SW480 (cell line): ENCODE results near the gene UBAC2.
"Not testable (repeated sequence)": the region's sequence is repeated elsewhere in the genome, so short reads cannot be mapped to it uniquely, and the experiment has no call there.

Source experiments
- DNase-seq: peaks from one replicate; pipeline ENCODE4 v3.0.0-alpha.2; 2016; ENCODE audit warnings: low spot score

The UBAC2 gene

DNA sequence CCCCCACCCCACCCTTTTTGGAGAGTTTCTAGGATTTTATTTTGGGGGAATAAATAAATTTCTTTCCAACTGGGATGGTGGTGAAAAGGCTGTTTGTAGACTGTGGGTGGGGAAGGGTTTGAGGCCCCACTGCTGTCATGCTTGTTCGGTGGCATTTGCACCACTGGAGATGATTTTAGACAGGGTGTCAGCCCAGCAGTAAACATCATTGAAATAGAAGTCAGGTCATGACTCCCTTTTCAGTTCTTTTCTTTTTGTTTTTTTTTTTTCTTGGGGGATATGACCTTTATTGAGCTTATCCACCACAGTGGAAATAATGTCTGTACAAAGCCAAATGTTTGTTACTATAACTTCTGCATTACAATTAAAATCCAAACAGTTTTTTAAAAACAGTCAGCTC is 14.1 kb downstream of the UBAC2 start:
- no peak for DNase-seq

DNA sequence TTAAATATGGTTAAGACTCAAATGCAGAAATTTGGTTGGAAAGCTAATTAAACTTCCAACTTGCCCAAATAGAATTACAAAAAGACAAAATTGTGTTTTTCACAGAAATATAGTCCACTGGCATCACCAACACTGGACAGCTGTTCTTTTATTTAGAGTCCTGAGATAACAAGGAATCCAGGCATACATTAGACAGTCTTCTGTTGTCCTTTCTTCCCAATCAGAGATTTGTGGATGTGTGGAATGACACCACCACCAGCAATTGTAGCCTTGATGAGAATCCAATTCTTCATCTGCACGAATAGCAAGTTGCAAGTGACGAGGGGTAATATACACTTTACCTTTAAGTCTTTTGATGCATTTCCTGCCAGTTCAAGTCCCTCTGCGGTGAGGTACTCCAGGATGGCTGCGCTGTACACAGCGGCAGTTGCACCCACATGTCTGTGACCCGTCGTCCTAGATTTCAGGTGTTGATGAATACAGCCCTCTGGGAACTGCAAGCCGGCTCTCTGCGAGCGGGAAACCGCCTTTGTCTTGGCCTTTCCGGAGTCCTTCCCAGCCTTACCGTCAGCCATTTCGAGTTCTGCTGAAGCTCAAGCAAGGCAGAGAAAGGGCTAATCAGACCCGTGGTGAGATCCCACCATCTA is 14.7 kb downstream of the UBAC2 start:
- no peak for DNase-seq

DNA sequence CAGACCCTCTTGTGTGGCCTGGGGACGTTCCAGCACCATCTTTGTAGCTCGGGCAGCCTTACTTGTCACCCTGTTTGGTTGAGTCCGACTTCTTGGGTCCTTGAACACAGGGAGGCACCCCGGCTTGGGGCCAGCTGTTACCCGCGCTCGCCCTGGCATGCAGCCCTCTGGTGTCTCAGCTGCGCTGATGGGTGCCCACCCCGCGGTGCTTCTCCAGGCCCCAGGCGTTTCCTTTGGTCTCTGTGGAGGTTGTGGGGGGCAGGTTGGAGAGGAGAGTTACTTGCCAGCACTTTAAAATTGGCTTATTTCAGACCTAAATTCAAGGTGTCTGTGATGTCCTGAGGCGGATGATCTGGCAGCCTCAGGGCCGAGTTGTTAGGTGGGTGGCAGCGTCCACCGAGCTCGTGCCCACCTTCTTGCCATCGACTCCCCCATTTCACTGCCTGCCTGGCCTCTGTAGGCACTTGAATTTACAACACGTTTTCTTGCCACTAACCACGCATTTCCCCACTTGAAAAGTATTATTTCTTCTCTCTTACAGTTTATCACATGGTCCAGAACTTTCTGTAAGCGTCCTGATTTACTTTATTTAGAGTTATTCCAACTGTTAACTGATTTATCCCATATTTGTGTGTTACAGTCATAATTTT is 16.9 kb downstream of the UBAC2 start:
- no peak for DNase-seq

DNA sequence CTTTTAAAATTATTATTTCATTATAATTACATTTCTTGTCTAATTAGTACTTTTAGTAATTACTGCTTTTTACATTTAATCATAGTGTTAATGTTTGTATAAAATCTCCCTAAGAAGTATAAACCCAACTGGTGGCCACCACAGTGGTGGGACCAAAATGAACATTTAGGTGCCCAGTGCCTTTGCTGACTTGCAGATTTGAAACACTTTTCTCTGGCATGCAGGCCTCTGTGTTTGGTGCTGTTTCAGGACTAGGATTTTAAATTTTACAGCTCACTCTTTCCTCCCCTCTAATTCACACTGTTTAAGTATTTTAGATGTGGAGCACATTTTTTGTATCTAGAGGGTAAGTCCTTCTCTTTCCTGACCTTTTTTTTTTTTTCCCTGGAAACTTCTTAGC is 17.5 kb downstream of the UBAC2 start:
- DNase-seq: no peak

DNA sequence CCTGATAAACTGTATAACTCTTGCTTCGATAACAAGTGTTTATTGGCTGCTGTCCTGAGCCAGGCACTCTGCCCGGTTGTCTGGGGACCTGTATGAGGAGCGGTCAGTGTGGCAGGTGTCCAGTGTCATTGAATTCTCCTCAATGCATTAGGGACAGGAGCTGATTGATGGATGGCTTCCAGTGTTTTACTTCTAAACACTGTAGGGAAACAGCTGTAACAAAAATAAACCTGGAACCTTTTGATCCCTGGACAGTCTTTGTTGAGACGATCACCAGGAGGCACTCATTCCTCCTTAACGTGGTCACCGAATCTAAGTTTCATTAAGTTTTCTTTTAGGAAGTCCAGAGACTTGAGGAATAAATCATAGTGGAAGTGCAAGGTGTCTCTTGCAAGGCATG is 17.9 kb downstream of the UBAC2 start:
- no peak for DNase-seq

DNA sequence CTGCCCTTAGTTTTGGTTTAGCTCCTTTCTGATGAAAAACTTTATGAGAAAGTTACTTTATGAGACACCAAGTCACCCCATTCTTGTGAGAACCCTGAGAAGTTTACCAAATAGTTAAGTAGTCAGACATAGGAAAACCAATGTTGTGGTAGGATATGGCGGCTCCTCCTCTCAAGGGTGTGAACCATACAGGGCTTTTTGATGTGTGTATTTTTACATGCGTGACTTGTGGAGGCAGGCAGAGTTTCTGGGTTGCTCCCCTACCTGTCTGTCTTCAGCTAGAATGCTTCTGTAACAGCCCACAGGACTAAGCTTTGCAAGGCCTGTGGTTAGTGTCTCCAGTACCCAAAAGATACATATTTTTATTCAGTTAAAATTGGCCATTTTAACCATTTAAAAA is 18.3 kb downstream of the UBAC2 start:
- DNase-seq: no peak

DNA sequence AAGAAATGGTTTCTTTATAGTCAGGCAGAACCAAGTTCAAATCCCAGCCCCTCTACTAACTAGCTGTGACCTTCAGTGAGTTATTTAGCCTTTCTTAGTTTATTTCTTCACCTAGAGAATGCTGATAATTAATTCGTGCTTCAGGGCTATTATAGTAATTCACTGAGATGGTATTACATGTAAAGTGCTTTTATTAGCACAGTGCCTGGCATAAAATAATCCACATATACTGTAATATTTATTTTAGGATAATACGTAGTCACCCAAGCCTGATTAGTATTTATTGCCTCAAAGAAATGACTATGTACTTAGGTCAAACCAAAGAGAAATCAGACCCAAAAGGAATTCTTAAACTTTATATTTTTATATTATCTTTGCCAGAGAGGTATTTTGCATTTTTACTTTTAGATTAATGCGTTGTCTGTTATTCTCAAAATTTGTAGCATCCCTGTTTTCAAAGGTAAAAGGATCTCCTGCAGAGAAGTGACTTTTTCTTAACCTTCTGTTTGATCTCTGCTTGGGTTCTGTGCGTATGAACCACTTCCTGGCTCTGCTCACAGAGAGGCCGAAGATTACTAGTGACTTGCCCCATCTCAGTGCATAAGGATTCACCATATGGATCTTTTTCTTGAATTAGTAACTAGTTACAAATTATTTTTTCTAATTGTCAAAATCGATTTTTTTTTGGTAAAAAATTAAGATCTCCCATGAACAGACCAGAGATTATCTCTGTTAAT is 19.7 kb downstream of the UBAC2 start:
- no peak for DNase-seq

DNA sequence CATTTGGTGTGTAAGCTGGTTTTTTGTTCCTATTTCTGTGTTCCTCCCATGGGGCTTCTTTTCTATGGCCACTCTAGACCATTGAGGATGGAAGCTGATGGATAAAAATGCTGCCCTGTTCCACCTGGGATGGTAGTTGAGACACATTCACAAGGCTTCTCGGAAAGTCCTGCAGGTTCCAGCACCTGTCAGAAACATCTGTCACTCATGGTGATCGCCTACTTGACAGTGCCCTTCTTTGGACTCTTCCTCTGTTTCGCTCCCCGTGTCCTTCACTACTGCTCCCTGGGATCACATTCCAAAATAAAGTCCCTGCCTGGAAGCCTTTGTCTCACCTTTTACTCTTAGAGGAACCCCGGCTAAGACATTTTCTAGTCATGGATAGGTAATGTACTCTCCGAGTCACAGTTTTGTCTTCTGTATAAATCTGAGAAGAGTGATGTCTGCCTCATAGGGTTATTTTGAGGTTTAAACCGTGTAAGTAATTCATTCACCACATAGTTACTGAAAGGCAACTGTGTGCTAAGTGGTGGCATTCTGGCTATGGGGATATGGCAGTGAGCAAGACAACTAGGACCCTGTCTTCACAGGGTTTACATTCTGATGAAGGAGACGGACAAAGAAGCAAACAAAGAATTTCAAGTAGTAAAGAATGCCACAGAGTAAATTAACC is 21.0 kb downstream of the UBAC2 start:
- no peak for DNase-seq

DNA sequence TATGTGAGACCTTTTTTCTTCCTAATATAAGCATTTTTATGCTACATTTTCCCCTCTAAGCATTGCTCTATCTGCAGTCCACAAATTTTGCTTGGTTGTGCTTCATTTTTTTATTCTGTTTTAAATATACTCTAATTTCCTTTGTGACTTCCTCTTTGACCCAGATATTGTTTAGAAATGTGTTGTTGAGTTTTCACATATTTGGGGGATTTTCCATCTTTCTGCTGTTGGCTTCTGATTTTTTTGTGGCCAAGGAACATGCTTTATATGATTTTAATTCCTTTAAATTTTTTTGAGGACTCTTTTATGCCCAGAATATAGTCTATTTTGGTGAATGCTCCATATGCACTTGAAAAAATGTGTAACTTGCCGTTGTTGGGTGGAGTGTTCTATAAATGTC is 22.9 kb downstream of the UBAC2 start:
- no peak for DNase-seq

DNA sequence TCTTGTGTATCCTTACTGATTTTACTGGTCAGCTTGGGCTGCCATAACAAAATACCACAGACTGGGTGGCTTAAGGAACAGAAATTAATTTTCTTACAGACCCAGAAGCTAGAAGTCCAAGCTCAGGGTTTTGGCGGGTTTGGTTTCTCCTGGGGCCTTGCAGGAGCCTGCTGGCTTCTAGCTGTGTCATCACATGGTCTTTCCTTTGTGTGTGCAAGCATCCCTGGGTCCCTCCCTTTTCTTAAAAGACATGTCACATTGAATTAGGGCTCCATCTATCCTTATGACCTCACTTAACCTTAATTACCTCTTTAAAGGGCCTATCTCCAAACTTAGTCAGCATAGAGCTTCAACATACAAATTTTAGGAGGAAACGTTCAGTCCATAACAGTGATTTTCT is 23.4 kb downstream of the UBAC2 start:
- no peak for DNase-seq

DNA sequence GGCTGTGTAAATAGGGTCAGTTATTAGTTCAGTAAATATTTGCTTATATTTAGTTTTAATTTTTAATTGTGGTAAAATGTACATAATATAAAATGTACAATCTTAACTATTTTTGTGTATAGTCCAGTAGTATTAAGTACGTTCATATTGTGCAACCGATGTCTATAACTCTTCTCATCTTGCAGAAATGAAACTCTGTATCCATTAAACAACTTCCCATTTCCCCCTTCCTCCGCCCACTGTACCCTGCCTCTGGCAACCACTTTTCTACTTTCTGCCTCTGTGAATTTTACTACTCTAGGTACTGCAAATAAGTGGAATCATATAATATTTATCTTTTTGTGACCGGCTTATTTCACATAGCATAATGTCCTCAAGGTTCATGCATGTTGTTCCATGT is 24.4 kb downstream of the UBAC2 start:
- no peak for DNase-seq

DNA sequence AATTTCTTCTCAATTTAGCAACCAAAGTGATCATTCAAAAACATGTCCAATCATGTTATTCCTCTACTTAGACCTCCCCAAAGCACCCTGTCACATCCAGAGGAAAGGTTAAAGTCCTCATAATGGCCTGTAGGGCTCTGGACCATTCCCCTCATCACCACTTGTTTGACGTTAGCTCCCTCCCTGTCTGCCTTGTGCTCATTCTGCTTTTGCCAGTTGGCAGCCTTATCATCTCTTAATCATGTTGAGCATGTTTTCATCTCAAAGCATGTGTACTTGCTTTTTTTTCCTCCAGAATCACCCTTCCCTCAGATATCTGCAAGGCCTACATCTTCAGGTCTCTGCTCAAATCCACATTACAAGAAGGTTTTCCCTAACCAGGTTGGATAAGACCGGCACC is 25.9 kb downstream of the UBAC2 start:
- DNase-seq: no peak

DNA sequence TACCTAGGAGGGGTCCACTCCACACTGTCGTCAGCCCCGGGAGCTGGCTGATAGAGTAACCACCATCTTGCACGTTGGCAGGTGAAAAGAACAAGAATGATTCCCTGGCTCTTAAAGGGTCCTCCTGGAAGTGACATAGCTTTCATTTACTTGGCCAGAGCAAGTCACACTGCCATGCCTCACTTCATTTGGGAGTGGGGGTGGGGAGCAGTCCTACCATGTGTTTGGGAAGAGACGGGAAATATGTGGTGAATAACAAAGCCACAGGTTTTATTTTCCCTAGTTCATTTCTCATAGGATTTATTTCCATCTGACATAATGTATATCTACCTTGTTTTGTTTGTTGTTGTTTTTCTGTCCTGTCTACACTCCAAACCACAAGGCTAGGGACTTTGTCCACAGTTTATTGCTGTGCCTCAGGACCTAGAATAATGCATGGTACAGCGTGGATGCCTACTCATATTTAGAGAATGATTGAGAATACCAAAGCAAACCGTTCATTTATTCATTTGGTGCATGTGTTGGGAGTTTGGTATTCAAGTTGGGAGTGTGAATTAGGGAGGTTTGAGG is 26.8 kb downstream of the UBAC2 start:
- no peak for DNase-seq

DNA sequence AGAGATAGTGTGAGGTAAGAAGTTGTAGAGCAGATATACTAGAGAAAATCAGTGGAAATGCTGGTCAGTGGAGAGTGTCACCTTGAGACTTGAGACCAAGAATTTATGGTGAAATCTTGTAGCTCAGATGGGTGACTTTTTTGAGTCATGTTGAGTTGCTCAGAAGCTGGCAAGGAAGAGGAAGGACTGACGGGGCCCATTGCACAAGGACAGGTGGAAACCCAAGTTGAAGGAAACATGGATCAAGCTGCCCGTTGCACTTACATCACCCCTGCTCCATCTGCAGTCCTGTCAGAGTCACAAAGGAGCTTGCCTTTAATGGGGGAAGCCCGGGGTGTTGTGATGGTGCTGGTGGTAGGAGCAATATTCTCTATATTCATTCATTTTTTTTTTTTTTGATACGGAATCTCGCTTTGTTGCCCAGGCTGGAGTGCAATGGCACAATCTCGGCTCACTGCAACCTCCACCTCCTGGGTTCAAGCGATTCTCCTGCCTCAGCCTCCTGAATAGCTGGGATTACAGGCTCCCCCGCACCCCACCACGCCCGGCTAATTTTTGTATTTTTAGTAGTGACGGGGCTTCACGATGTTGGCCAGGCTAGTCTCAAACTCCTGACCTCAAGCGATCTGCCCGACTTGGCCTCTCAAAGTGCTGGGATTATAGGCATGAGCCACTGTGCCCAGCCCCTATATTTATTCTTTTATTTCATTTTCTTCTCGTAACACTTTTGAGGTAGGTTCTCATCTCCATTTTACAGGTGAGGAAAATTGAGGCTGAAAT is 27.4 kb downstream of the UBAC2 start:
- DNase-seq: no peak

DNA sequence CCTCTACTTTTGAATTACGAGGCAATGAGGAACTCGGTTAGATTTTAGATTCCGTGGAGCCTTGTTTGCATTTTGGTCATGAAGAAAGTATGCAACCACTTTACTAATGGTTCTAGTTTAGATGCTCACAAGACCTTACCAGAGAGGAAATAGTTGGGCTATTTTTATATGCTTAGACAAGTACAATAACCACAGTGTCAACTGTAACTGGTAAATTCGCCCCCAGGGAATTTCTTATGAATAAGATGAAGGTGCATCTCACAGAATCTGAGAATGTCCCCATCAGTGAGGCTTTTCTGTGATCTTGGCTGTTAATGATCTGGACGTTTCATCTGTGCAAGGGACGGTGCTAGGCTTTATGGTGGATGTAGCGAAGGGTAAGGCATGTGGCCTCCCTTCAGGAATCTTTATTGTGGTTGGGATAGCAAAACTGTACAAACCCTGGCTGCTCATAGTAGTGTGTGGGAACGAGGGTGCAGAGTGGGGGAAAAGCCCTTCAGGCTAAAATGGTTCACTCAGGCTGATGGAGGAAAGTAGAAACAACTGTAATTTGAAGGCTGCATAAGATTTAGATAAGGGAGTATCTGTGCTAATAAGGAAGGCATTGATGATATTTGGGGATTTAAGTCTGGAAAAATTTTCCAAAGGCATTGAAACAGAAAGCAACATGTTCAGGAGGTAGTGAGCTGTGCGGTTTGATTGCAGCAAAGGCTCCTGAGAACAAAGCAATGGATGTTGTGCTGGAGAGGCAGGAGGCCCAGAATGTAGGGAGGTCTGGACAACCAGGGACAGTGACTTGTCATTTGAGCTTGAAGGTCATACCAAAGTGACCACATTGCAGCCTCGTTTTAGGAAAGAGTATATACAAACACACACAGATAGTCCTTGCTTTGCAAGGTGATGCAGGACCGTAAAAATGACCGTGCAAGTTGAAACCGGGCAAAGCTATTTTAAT is 28.4 kb downstream of the UBAC2 start:
- peak; percentile 53 for DNase-seq

DNA sequence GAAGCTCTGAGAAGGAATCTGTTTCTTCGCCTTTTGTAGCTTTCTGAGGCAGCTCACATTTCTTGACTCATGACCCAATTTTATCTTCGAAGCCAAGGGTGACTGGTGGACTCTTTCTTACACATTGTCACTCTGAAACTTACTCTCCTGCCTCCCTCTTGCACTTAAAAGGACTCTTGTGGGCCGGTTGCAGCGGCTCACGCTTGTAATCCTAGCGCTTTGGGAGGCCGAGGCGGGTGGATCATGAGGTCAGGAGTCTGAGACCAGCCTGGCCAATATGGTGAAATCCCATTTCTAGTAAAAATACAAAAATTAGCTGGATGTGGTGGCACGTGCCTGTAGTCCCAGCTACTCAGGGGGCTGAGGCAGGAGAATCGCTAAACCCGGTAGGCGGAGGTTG is 29.9 kb downstream of the UBAC2 start:
- not testable (repeated sequence) for DNase-seq

DNA sequence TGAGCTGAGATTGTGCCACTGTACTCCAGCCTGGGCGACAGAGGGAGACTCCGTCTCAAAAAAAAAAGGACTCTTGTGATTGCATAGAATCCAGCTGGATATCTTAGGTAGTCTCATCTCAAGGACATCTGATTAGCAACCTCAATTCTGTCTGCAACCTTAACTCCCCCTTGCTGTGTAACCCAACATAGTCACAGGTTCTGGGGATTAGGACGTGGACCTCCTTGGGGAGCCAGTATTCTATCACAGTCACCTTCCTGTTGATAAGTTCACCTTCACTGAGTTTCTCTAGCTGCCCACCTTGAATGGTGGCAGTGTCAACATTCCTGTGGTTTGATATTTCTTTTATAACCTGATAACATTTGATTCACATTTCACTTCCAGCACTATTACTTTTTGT is 30.3 kb downstream of the UBAC2 start:
- no peak for DNase-seq

DNA sequence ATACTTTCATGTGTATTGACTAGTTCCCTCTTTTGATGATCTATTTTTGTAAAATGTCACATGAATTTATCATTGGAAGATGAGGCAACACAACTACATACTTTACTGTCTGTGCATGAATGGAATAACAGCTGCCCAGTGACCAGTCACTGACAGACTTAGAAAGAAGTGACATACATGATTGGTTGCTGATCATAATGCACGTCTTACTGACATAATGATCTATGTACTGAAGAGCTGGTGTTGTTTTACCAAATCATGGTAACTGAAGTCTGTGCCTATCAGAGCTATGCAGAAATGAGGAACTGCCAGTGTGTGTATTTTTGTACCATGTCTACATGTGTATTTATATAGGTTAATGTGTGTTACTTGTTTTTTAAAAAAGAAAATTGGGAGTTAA is 31.1 kb downstream of the UBAC2 start:
- DNase-seq: no peak

DNA sequence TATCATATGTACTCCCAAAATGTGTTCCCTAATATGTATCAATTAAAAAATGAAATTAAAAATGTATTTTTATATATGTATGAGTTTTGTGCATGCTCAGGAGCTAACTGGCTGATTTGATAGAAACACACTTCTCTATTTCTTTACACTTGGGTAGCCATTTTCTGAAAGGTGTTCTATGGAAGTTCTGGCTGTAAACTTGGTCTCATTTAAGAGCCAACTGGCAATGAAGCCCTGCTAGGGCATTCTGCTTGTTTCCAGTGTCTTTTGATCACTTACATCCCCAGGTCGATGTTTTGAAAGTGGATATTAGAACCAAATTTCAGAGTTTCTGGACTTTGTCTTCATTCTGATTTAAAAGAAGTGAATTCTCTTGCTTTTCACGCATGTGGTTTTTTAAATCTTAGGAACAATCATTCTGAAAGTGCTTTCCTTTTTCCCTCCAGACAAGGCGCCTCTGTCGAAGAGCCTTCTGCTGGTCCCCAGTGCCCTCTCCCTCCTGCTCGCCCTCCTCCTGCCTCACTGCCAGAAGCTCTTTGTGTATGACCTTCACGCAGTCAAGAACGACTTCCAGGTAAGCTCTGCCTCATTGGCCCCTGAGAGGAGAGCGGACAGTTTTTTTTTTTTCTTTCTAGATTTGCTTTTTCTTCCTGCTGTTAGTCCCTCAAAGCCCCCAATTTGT is 37.5 kb downstream of the UBAC2 start:
- DNase-seq: no peak

DNA sequence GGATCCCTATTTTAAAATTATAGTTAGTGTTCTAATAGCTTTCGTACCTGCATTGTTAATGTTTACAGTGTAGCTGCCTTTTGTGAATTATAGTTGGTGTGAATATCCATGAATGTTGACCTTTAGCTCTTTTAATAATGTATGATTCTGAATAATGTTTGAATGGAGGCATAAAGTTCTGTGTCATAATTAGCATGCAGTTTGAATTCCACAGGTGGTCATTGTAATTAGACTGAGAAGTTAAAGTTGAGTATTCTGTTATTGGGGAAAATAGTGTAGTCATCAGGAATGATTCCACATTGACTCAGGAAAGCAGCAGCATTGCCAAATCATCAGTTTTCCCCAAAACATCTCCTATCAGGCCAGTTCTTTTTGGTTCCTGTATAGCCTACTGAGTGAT is 45.4 kb downstream of the UBAC2 start:
- no peak for DNase-seq
